Measurements from ENCODE around the gene ZSWIM6.

ZSWIM6 gene

DNA sequence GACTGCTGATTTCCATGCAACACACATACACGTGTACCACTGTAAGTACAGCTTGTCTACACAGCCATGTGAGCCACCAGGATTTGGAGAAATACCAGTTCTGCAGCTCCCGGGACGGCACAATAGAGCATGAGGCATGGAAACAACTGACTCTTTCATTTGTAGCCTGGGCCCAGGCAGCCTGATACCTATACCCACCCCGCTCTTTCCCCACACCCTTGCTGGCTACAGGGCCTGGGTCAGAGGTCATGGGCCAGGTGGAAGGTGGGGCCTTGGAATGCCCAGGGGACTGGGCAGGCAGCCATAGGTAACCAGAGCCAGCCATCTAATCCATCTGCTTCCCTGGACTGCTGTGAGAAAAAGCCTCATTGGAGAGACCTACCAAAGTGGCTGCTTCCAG, 39.0 kb upstream of the ZSWIM6 start:
- Histone ChIP-seq H3K4me3 (ENCODE audit: low read length) (no peak overlapping the region), H3K79me2 (ENCODE audit: low read length) (no peaks in the 10 kb centered on the region), H3K4me2 (ENCODE audit: low read depth, low read length) (no peak overlapping the region), H3K27me3 (replicated peaks; ENCODE audit: insufficient read depth, low read length) (no peaks in the 10 kb centered on the region), H3K9me2 (replicated peaks; ENCODE audit: insufficient read depth, low read length) (no peaks in the 10 kb centered on the region), H3K9me3 (replicated peaks; ENCODE audit: insufficient read depth, low read length) (no peaks in the 10 kb centered on the region), H2AFZ (ENCODE audit: low read length) (no peak overlapping the region), H3K4me1 (ENCODE audit: low read length) (peaks cover 8% of the 10 kb centered on the region), H3F3A (ENCODE audit: insufficient read depth, low read length) (no peaks in the 10 kb centered on the region), H3K36me3 (replicated peaks; ENCODE audit: insufficient read depth, low read length) (no peaks in the 10 kb centered on the region), H4K20me1 (ENCODE audit: insufficient read depth, low read length) (no peaks in the 10 kb centered on the region), H3K27ac (ENCODE audit: low read length) (no peak overlapping the region), H3K9ac (ENCODE audit: low read length) (no peak overlapping the region)
- TF ChIP-seq EZH2 (optimal IDR thresholded peaks at IDR 0.05; ENCODE audit: low read depth, low read length) (no peak), EZH2phosphoT487 (IDR thresholded peaks at IDR 0.05; ENCODE audit: low read length) (no peak)
- TF ChIP-seq, protein P1, sequence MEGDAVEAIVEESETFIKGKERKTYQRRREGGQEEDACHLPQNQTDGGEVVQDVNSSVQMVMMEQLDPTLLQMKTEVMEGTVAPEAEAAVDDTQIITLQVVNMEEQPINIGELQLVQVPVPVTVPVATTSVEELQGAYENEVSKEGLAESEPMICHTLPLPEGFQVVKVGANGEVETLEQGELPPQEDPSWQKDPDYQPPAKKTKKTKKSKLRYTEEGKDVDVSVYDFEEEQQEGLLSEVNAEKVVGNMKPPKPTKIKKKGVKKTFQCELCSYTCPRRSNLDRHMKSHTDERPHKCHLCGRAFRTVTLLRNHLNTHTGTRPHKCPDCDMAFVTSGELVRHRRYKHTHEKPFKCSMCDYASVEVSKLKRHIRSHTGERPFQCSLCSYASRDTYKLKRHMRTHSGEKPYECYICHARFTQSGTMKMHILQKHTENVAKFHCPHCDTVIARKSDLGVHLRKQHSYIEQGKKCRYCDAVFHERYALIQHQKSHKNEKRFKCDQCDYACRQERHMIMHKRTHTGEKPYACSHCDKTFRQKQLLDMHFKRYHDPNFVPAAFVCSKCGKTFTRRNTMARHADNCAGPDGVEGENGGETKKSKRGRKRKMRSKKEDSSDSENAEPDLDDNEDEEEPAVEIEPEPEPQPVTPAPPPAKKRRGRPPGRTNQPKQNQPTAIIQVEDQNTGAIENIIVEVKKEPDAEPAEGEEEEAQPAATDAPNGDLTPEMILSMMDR (IDR thresholded peaks at IDR 0.05; ENCODE audit: low read length), result no peak
- no peak for DNase-seq

DNA sequence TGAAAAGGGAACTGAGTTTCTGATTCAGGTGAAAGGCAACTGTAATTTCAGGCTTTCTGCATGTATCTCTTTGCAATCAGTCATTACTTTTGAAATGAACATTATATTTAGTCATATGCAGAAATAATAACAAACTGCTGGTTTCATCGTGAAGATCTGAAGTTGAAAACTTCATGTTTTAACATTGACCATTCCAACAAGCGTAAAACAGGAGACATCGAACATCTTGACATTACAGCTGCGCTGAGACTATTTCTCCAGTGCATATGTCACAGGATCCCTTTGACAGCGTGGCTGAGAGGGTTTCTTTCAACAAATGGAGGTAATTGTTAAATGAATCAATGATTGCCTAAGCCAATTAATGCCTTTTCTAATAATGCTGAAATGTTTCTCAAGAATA, 38.2 kb upstream of the ZSWIM6 start:
- Histone ChIP-seq H2AFZ (ENCODE audit: low read length) (no peak overlapping the region), H3K4me3 (ENCODE audit: low read length) (no peak overlapping the region), H3K79me2 (ENCODE audit: low read length) (no peaks in the 10 kb centered on the region), H3F3A (ENCODE audit: insufficient read depth, low read length) (no peaks in the 10 kb centered on the region), H3K9me3 (replicated peaks; ENCODE audit: insufficient read depth, low read length) (no peaks in the 10 kb centered on the region), H3K9me2 (replicated peaks; ENCODE audit: insufficient read depth, low read length) (no peaks in the 10 kb centered on the region), H3K4me2 (ENCODE audit: low read depth, low read length) (no peak overlapping the region), H4K20me1 (ENCODE audit: insufficient read depth, low read length) (no peaks in the 10 kb centered on the region), H3K36me3 (replicated peaks; ENCODE audit: insufficient read depth, low read length) (no peaks in the 10 kb centered on the region), H3K27me3 (replicated peaks; ENCODE audit: insufficient read depth, low read length) (no peaks in the 10 kb centered on the region), H3K27ac (ENCODE audit: low read length) (no peak overlapping the region), H3K9ac (ENCODE audit: low read length) (no peak overlapping the region), H3K4me1 (ENCODE audit: low read length) (peaks cover 14% of the 10 kb centered on the region)
- no peak for DNase-seq
- TF ChIP-seq EZH2 (optimal IDR thresholded peaks at IDR 0.05; ENCODE audit: low read depth, low read length), result no peak
- TF ChIP-seq, protein P1 (IDR thresholded peaks at IDR 0.05; ENCODE audit: low read length), result no peak
- TF ChIP-seq EZH2phosphoT487 (IDR thresholded peaks at IDR 0.05; ENCODE audit: low read length), result no peak

DNA sequence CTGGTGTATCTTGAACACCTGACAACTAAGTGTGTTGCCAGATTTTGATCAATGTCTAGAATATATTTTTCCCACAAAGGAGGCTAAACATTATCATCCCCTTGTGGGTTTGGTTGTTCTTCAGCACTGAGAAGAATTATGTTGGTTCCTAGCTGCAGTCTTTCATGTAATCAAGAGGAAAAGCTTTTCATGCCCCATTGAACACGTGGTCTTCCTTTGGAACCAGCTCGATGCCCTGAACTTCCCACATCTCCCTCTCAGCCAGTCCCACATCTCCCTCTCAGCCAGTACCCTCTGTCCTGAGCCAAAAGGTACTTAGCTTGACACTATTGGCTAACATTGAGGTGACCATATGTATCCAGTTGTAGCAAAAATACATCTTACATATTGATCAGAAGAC, 36.7 kb upstream of the ZSWIM6 start:
- H2AFZ ChIP-seq (ENCODE audit: low read length), result no peak overlapping the region
- no peak overlapping the region for H3K4me3 ChIP-seq (ENCODE audit: low read length)
- H3K27ac ChIP-seq (ENCODE audit: low read length), result no peak overlapping the region
- TF ChIP-seq EZH2phosphoT487 (IDR thresholded peaks at IDR 0.05; ENCODE audit: low read length) (no peak), EZH2 (optimal IDR thresholded peaks at IDR 0.05; ENCODE audit: low read depth, low read length) (no peak)
- TF ChIP-seq, protein P1 (IDR thresholded peaks at IDR 0.05; ENCODE audit: low read length), result no peak
- no peaks in the 10 kb centered on the region for H3K27me3 ChIP-seq (replicated peaks; ENCODE audit: insufficient read depth, low read length)
- no peaks in the 10 kb centered on the region for H3F3A ChIP-seq (ENCODE audit: insufficient read depth, low read length)
- no peaks in the 10 kb centered on the region for H3K9me3 ChIP-seq (replicated peaks; ENCODE audit: insufficient read depth, low read length)
- H3K36me3 ChIP-seq (replicated peaks; ENCODE audit: insufficient read depth, low read length), result no peaks in the 10 kb centered on the region
- no peak for DNase-seq
- peaks cover 18% of the 10 kb centered on the region for H3K4me1 ChIP-seq (ENCODE audit: low read length)
- no peaks in the 10 kb centered on the region for H3K9me2 ChIP-seq (replicated peaks; ENCODE audit: insufficient read depth, low read length)
- no peak overlapping the region for H3K4me2 ChIP-seq (ENCODE audit: low read depth, low read length)
- no peaks in the 10 kb centered on the region for H4K20me1 ChIP-seq (ENCODE audit: insufficient read depth, low read length)
- H3K9ac ChIP-seq (ENCODE audit: low read length), result no peak overlapping the region
- H3K79me2 ChIP-seq (ENCODE audit: low read length), result no peaks in the 10 kb centered on the region
